Thyroid gland (tissue), 4 donors: ENCODE measurements around the gene HAND1.

Experiments used
- CTCF ChIP-seq, 6 experiments: fragments of 200-600 bp in 3 of 6; fragments of 450-650 bp in 3 of 6; sonication (generic) in 3 of 6; IDR thresholded peaks; one replicate each; pipeline ENCODE4 v1.5.1; 2016 to 2019; ENCODE audit warnings: antibody characterized with exemption in 6 of 6, mild to moderate bottlenecking in 2 of 6, inconsistent platforms in 1 of 6, moderate library complexity in 1 of 6
- POLR2A ChIP-seq, 2 donors: fragments of 450-650 bp; IDR thresholded peaks; one replicate each; pipeline ENCODE4 v1.6.1; 2017; ENCODE audit warnings: antibody characterized with exemption in 2 of 2, mild to moderate bottlenecking in 2 of 2, moderate library complexity in 1 of 2

GRCh38 chr5:154479944-154480750, 2.1 kb upstream of the HAND1 start:
- TF ChIP-seq POLR2A (IDR thresholded peaks at IDR 0.05) (no peak), CTCF (IDR thresholded peaks at IDR 0.05) (no peak)
